DOHH2 (cell line): ENCODE results near the gene FAM89B.

Experiments
- CTCF ChIP-seq: fragments of 200-600 bp; sonication (generic); IDR thresholded peaks from one replicate; pipeline ENCODE4 v1.5.1; 2014; ENCODE audit warnings: antibody characterized with exemption, mild to moderate bottlenecking, low read depth, low read length; ENCODE audit not compliant: poor library complexity, severe bottlenecking
- EZH2phosphoT487 ChIP-seq: fragments of 200-600 bp; sonication (generic); IDR thresholded peaks from 2 replicates; pipeline ENCODE4 v1.6.1; 2017; ENCODE audit warnings: borderline replicate concordance, mild to moderate bottlenecking, antibody characterized with exemption, low read length, moderate library complexity, mixed read lengths

- no peak for TF ChIP-seq CTCF
- TF ChIP-seq EZH2phosphoT487, result no peak
These were observed 47.1 kb downstream of the FAM89B start for GRCh38 chr11:65619281-65619928.
